Measurements from ENCODE around the gene OR4B1.

The OR4B1 gene

GRCh38 chr11:48263423-48263911 is 46.9 kb downstream of the OR4B1 start, which contains the start of gene OR4X1:
TSS of gene OR4X1 (plus strand) at chr11:48263861. CDS start at chr11:48263861, 0 bp downstream.
- DNase-seq, result no peak

Measured in AML-193 (cell line).